Measurements from ENCODE around the gene SPATA7.

Gene SPATA7

GRCh38 chr14:88420187-88420586, 34.7 kb downstream of the SPATA7 start:
- DNase-seq (ENCODE audit: low read depth): no peak

- no peak for DNase-seq (ENCODE audit: low read depth)
Measured at GRCh38 chr14:88421286-88421685, 35.8 kb downstream of the SPATA7 start.

- DNase-seq (ENCODE audit: low read depth): no peak
Measured at GRCh38 chr14:88422047-88422446, 36.6 kb downstream of the SPATA7 start.

- DNase-seq (ENCODE audit: low read depth): no peak
Measured at GRCh38 chr14:88422919-88423650, 37.6 kb downstream of the SPATA7 start.

GRCh38 chr14:88424573-88424972, 39.1 kb downstream of the SPATA7 start:
- DNase-seq (ENCODE audit: low read depth): no peak

- DNase-seq (ENCODE audit: low read depth): no peak
Measured at GRCh38 chr14:88426271-88426670, 40.8 kb downstream of the SPATA7 start.

GRCh38 chr14:88430976-88431375, 45.5 kb downstream of the SPATA7 start:
- no peak for DNase-seq (ENCODE audit: low read depth)

GRCh38 chr14:88437658-88438057, 52.2 kb downstream of the SPATA7 start:
- DNase-seq (ENCODE audit: low read depth): no peak

- no peak for DNase-seq (ENCODE audit: low read depth)
Measured at GRCh38 chr14:88439088-88439487, 53.6 kb downstream of the SPATA7 start.

GRCh38 chr14:88452231-88452630, 66.8 kb downstream of the SPATA7 start:
- DNase-seq (ENCODE audit: low read depth): no peak

- DNase-seq (ENCODE audit: low read depth): no peak
Measured at GRCh38 chr14:88454886-88455285, 69.4 kb downstream of the SPATA7 start.

GRCh38 chr14:88463318-88463717, 77.9 kb downstream of the SPATA7 start:
- DNase-seq (ENCODE audit: low read depth): no peak

GRCh38 chr14:88468406-88468805, 82.9 kb downstream of the SPATA7 start:
- no peak for DNase-seq (ENCODE audit: low read depth)

- DNase-seq (ENCODE audit: low read depth): no peak
Measured at GRCh38 chr14:88470542-88471440, 85.3 kb downstream of the SPATA7 start.

GRCh38 chr14:88473791-88474190, 88.3 kb downstream of the SPATA7 start:
- no peak for DNase-seq (ENCODE audit: low read depth)

GRCh38 chr14:88476214-88476774, 90.8 kb downstream of the SPATA7 start:
- no peak for DNase-seq (ENCODE audit: low read depth)

GRCh38 chr14:88476825-88477224, 91.4 kb downstream of the SPATA7 start:
- DNase-seq (ENCODE audit: low read depth): no peak

- DNase-seq (ENCODE audit: low read depth): no peak
Measured at GRCh38 chr14:88477513-88478250, 92.2 kb downstream of the SPATA7 start.

- DNase-seq (ENCODE audit: low read depth): no peak
Measured at GRCh38 chr14:88478931-88479330, 93.5 kb downstream of the SPATA7 start.

- no peak for DNase-seq (ENCODE audit: low read depth)
Measured at GRCh38 chr14:88479574-88479987, 94.1 kb downstream of the SPATA7 start.

- DNase-seq (ENCODE audit: low read depth): no peak
Measured at GRCh38 chr14:88481059-88481458, 95.6 kb downstream of the SPATA7 start.

GRCh38 chr14:88481794-88482193, 96.3 kb downstream of the SPATA7 start:
- DNase-seq (ENCODE audit: low read depth): no peak

Measured in HS-27A (cell line).